ENCODE data around the gene INSIG2.

INSIG2 gene

DNA sequence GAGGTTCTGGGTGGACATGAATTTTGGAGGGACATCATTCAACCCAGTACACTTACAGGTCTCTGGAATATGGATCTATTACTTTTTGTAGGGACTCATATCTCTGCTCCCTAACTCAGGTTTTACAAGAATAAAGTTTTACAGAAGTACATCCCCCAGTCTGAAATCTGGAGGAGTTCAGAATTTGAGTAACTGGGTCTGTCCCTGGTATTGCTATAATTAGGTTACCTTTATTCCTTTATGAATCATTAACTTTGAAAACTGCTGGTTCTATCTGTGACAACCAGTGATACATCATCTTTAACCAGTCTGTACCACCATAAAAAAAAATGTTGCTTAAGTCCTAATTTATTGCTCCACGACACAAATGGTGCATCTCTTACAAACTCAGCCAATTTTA is 59.9 kb downstream of the INSIG2 start:
- H3K9ac ChIP-seq (ENCODE audit: low read length) = no peak overlapping the region
- no peaks in the 10 kb centered on the region for H3K36me3 ChIP-seq (ENCODE audit: insufficient read depth, low read length)
- no peak overlapping the region for H3K27ac ChIP-seq (ENCODE audit: low read depth, low read length, poor library complexity, severe bottlenecking)
- no peaks in the 10 kb centered on the region; the same call in 1 of the 2 replicates for H3K9me3 ChIP-seq (ENCODE audit: low read length)
- no peaks in the 10 kb centered on the region for H3K79me2 ChIP-seq (ENCODE audit: insufficient read depth, low read length)
- H3K4me2 ChIP-seq (ENCODE audit: low read length) = no peak overlapping the region
- no peaks in the 10 kb centered on the region for H4K20me1 ChIP-seq (ENCODE audit: insufficient read depth, low read length)
- no peaks in the 10 kb centered on the region; the same call in 1 of the 2 replicates for H3K27me3 ChIP-seq (ENCODE audit: insufficient read depth, low read length)
- no peak overlapping the region for H2AFZ ChIP-seq (ENCODE audit: low read length)
- TF ChIP-seq EZH2 (IDR thresholded peaks at IDR 0.05; ENCODE audit: borderline replicate concordance, low read length) = no peak
- TF ChIP-seq, protein P1, sequence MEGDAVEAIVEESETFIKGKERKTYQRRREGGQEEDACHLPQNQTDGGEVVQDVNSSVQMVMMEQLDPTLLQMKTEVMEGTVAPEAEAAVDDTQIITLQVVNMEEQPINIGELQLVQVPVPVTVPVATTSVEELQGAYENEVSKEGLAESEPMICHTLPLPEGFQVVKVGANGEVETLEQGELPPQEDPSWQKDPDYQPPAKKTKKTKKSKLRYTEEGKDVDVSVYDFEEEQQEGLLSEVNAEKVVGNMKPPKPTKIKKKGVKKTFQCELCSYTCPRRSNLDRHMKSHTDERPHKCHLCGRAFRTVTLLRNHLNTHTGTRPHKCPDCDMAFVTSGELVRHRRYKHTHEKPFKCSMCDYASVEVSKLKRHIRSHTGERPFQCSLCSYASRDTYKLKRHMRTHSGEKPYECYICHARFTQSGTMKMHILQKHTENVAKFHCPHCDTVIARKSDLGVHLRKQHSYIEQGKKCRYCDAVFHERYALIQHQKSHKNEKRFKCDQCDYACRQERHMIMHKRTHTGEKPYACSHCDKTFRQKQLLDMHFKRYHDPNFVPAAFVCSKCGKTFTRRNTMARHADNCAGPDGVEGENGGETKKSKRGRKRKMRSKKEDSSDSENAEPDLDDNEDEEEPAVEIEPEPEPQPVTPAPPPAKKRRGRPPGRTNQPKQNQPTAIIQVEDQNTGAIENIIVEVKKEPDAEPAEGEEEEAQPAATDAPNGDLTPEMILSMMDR (IDR thresholded peaks at IDR 0.05; ENCODE audit: low read length) = no peak
- no peaks in the 10 kb centered on the region for H3F3A ChIP-seq (ENCODE audit: insufficient read depth, low read length)
- H3K4me3 ChIP-seq (ENCODE audit: low read depth, low read length, poor library complexity, severe bottlenecking) = no peak overlapping the region
- H3K9me2 ChIP-seq (ENCODE audit: low read depth, low read length) = no peaks in the 10 kb centered on the region
- no peaks in the 10 kb centered on the region for H3K4me1 ChIP-seq (ENCODE audit: insufficient read depth, low read length, severe bottlenecking)

DNA sequence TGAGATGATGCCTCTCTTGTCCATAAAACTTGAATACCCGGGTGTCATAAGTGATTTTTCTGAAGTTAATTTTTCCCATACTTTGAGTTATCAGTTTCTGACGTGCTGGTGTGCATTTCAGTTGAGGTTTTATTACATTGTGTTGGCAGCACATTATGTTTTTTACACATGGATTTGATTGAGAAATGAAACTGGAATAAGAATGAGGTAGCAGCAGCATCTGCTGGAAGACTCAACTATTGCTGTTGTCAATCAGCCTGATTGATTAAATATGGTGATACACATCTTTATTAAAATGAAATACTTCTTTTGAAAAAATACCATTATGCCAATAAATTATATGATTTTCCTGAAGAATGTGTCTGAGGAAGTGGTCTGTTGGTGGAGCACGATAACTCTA is 60.5 kb downstream of the INSIG2 start:
- H2AFZ ChIP-seq (ENCODE audit: low read length) = no peak overlapping the region
- no peak overlapping the region for H3K27ac ChIP-seq (ENCODE audit: low read depth, low read length, poor library complexity, severe bottlenecking)
- TF ChIP-seq, protein P1 (IDR thresholded peaks at IDR 0.05; ENCODE audit: low read length) = no peak
- TF ChIP-seq EZH2 (IDR thresholded peaks at IDR 0.05; ENCODE audit: borderline replicate concordance, low read length) = no peak
- no peaks in the 10 kb centered on the region for H4K20me1 ChIP-seq (ENCODE audit: insufficient read depth, low read length)
- no peaks in the 10 kb centered on the region for H3K79me2 ChIP-seq (ENCODE audit: insufficient read depth, low read length)
- no peaks in the 10 kb centered on the region for H3F3A ChIP-seq (ENCODE audit: insufficient read depth, low read length)
- no peak overlapping the region for H3K9ac ChIP-seq (ENCODE audit: low read length)
- H3K4me1 ChIP-seq (ENCODE audit: insufficient read depth, low read length, severe bottlenecking) = no peaks in the 10 kb centered on the region
- H3K27me3 ChIP-seq (ENCODE audit: insufficient read depth, low read length) = no peaks in the 10 kb centered on the region; the same call in 1 of the 2 replicates
- no peaks in the 10 kb centered on the region for H3K9me2 ChIP-seq (ENCODE audit: low read depth, low read length)
- H3K36me3 ChIP-seq (ENCODE audit: insufficient read depth, low read length) = no peaks in the 10 kb centered on the region
- no peak overlapping the region for H3K4me3 ChIP-seq (ENCODE audit: low read depth, low read length, poor library complexity, severe bottlenecking)
- H3K9me3 ChIP-seq (ENCODE audit: low read length) = no peaks in the 10 kb centered on the region; the same call in 1 of the 2 replicates
- no peak overlapping the region for H3K4me2 ChIP-seq (ENCODE audit: low read length)

DNA sequence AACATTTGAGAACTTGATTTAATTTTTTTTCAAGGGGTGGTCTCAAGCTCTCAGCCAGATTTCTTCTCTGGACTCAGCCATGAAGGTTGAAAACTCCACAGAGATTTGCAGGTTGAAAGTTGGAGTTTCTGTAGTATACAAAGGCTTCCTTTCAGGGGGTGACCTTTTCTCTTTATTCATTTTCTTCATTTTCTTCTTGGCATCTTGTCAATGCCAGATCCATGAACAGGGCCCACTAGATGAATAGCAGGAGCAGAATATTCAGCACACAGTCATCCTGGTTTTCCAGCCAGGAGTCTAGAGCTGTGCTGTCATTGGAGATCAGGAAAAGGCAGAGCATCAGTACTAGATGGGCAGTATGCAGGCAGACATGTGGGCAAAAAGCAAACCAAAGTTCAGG is 62.0 kb downstream of the INSIG2 start:
- Histone ChIP-seq H4K20me1 (ENCODE audit: insufficient read depth, low read length) (no peaks in the 10 kb centered on the region), H3K4me2 (ENCODE audit: low read length) (no peak overlapping the region), H3K9me2 (ENCODE audit: low read depth, low read length) (no peaks in the 10 kb centered on the region), H3K79me2 (ENCODE audit: insufficient read depth, low read length) (no peaks in the 10 kb centered on the region), H3K36me3 (ENCODE audit: insufficient read depth, low read length) (no peaks in the 10 kb centered on the region), H3K4me1 (ENCODE audit: insufficient read depth, low read length, severe bottlenecking) (no peaks in the 10 kb centered on the region), H3K27ac (ENCODE audit: low read depth, low read length, poor library complexity, severe bottlenecking) (no peak overlapping the region), H3K9me3 (ENCODE audit: low read length) (no peaks in the 10 kb centered on the region; the same call in 1 of the 2 replicates), H3F3A (ENCODE audit: insufficient read depth, low read length) (no peaks in the 10 kb centered on the region), H2AFZ (ENCODE audit: low read length) (no peak overlapping the region), H3K27me3 (ENCODE audit: insufficient read depth, low read length) (no peaks in the 10 kb centered on the region; the same call in 1 of the 2 replicates), H3K4me3 (ENCODE audit: low read depth, low read length, poor library complexity, severe bottlenecking) (no peak overlapping the region), H3K9ac (ENCODE audit: low read length) (no peak overlapping the region)
- TF ChIP-seq, protein P1 (IDR thresholded peaks at IDR 0.05; ENCODE audit: low read length) = no peak
- no peak for TF ChIP-seq EZH2 (IDR thresholded peaks at IDR 0.05; ENCODE audit: borderline replicate concordance, low read length)
